Astrocyte (in vitro differentiated cells and primary cell): ENCODE measurements around the gene ULBP1. TPM values are rescaled to one million over a fixed set of nuclear protein-coding genes. Genes with fewer than 3 reads are reported as not detected.
"Not testable (repeated sequence)": the region's sequence is repeated elsewhere in the genome, so short reads cannot be mapped to it uniquely, and the experiment has no call there.

Experiments
- DNase-seq: peaks from one replicate; pipeline ENCODE4 v3.0.0-alpha.2; 2010; ENCODE audit warnings: low read depth
- FAIRE-seq: peaks from 2 replicates; lab custom pipeline; 2011; peaks lifted over from hg19 to GRCh38; lab: Jason Lieb, UNC
- H2AFZ ChIP-seq: 2 replicates; pipeline ENCODE4 v1.6.0; 2012; ENCODE audit warnings: low read depth, low read length, inconsistent platforms
- H3K27ac ChIP-seq: 2 replicates; pipeline ENCODE4 v1.5.1; 2011; ENCODE audit warnings: low read depth, low read length, inconsistent platforms
- H3K27me3 ChIP-seq: 2 replicates; pipeline ENCODE4 v1.6.0; 2011; ENCODE audit warnings: low read length, inconsistent platforms; ENCODE audit not compliant: insufficient read depth
- H3K36me3 ChIP-seq: 2 replicates; pipeline ENCODE4 v1.5.1; 2011; ENCODE audit warnings: low read length, inconsistent platforms; ENCODE audit not compliant: insufficient read depth
- H3K4me1 ChIP-seq: 2 replicates; pipeline ENCODE4 v1.5.1; 2011; ENCODE audit warnings: low read length, inconsistent platforms; ENCODE audit not compliant: insufficient read depth
- H3K4me2 ChIP-seq: 2 replicates; pipeline ENCODE4 v1.6.0; 2012; ENCODE audit warnings: low read length, inconsistent platforms
- H3K4me3 ChIP-seq: 2 replicates; pipeline ENCODE4 v1.5.1; 2011; ENCODE audit warnings: low read depth, mild to moderate bottlenecking, low read length, inconsistent platforms; ENCODE audit not compliant: insufficient read depth
- H3K79me2 ChIP-seq: 2 replicates; pipeline ENCODE4 v1.6.0; 2012; ENCODE audit warnings: mild to moderate bottlenecking, low read length, inconsistent platforms; ENCODE audit not compliant: insufficient read depth
- H3K9ac ChIP-seq: 2 replicates; pipeline ENCODE4 v1.6.0; 2012; ENCODE audit warnings: mild to moderate bottlenecking, low read length, inconsistent platforms
- H3K9me3 ChIP-seq: 2 replicates; pipeline ENCODE4 v1.5.1; 2012; ENCODE audit warnings: low read depth, mild to moderate bottlenecking, low read length, inconsistent platforms; ENCODE audit not compliant: insufficient read depth
- H4K20me1 ChIP-seq: 2 replicates; pipeline ENCODE4 v1.6.0; 2012; ENCODE audit warnings: low read length, inconsistent platforms; ENCODE audit not compliant: insufficient read depth
- H3K27ac Mint-ChIP-seq: one replicate; pipeline ENCODE4 v1.8.0; 2021; ENCODE audit warnings: mild to moderate bottlenecking, mixed read lengths; ENCODE audit not compliant: unreplicated experiment
- H3K27me3 Mint-ChIP-seq: one replicate; pipeline ENCODE4 v1.8.0; 2021; ENCODE audit warnings: low read depth, mixed read lengths; ENCODE audit not compliant: unreplicated experiment
- H3K36me3 Mint-ChIP-seq: one replicate; pipeline ENCODE4 v1.8.0; 2021; ENCODE audit warnings: low read depth, mixed read lengths; ENCODE audit not compliant: unreplicated experiment
- H3K4me1 Mint-ChIP-seq: one replicate; pipeline ENCODE4 v1.8.0; 2021; ENCODE audit warnings: low read depth, mixed read lengths; ENCODE audit not compliant: unreplicated experiment
- H3K4me3 Mint-ChIP-seq: one replicate; pipeline ENCODE4 v1.8.0; 2021; ENCODE audit warnings: mild to moderate bottlenecking, moderate library complexity, mixed read lengths; ENCODE audit not compliant: unreplicated experiment
- H3K9me3 Mint-ChIP-seq: one replicate; pipeline ENCODE4 v1.8.0; 2021; ENCODE audit warnings: mild to moderate bottlenecking, mixed read lengths; ENCODE audit not compliant: unreplicated experiment
- EZH2 ChIP-seq: IDR thresholded peaks from 2 replicates; pipeline ENCODE4 v1.6.1; 2012; ENCODE audit warnings: mild to moderate bottlenecking, low read length, inconsistent platforms; ENCODE audit not compliant: insufficient read depth
- total RNA-seq: library from RNA; stranded (reverse); gene quantifications from 2 replicates; pipeline ENCODE4 v1.2.1, GENCODE V29; 2021
- TF ChIP-seq, protein P1 (sequence below): IDR thresholded peaks from 2 replicates; pipeline ENCODE4 v1.5.1; 2011; ENCODE audit warnings: low read depth, mild to moderate bottlenecking, inconsistent platforms, low read length, moderate library complexity; ENCODE audit not compliant: insufficient read depth

Gene ULBP1
- total RNA-seq, 1 donor from 2014 or later, result 7.4 TPM

DNA sequence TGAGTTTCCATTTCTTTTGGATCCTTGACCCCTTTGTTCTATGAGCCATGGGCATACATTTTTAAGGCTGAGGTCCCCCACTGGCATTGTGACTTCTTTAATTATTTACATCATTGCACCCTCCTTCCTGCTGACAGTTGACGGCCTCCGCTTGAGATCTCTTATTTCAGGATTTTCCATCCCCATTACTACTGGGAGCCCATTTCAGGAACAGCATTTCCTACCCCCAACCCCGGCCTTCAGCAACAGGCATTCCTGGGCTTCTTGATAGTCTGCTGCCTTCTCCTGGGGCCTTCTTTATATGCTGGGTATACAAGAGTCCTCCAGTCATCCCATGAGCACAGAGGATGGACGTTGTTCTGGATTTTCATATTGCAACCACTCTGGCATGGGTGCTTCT lies 3.8 kb downstream of the ULBP1 start:
- Histone ChIP-seq H3K9ac (no peak overlapping the region), H2AFZ (no peak overlapping the region), H3K4me3 (no peak overlapping the region), H3K4me2 (no peak overlapping the region), H4K20me1 (no peaks in the 10 kb centered on the region), H3K79me2 (no peaks in the 10 kb centered on the region), H3K36me3 (no peaks in the 10 kb centered on the region), H3K27me3 (peaks cover 53% of the 10 kb centered on the region), H3K27ac (no peak overlapping the region), H3K9me3 (no peaks in the 10 kb centered on the region), H3K4me1 (peaks cover 24% of the 10 kb centered on the region)
- H3K4me1 Mint-ChIP-seq, result peaks cover 12% of the 10 kb centered on the region
- TF ChIP-seq, protein P1, sequence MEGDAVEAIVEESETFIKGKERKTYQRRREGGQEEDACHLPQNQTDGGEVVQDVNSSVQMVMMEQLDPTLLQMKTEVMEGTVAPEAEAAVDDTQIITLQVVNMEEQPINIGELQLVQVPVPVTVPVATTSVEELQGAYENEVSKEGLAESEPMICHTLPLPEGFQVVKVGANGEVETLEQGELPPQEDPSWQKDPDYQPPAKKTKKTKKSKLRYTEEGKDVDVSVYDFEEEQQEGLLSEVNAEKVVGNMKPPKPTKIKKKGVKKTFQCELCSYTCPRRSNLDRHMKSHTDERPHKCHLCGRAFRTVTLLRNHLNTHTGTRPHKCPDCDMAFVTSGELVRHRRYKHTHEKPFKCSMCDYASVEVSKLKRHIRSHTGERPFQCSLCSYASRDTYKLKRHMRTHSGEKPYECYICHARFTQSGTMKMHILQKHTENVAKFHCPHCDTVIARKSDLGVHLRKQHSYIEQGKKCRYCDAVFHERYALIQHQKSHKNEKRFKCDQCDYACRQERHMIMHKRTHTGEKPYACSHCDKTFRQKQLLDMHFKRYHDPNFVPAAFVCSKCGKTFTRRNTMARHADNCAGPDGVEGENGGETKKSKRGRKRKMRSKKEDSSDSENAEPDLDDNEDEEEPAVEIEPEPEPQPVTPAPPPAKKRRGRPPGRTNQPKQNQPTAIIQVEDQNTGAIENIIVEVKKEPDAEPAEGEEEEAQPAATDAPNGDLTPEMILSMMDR, result no peak
- TF ChIP-seq EZH2, result no peak
- H3K4me3 Mint-ChIP-seq, result no peak overlapping the region
- peaks cover 86% of the 10 kb centered on the region for H3K27me3 Mint-ChIP-seq
- DNase-seq (no peak), FAIRE-seq (no peak)
- H3K36me3 Mint-ChIP-seq, result peaks cover 26% of the 10 kb centered on the region
- H3K27ac Mint-ChIP-seq, result no peak overlapping the region
- H3K9me3 Mint-ChIP-seq, result peaks cover 6% of the 10 kb centered on the region

DNA sequence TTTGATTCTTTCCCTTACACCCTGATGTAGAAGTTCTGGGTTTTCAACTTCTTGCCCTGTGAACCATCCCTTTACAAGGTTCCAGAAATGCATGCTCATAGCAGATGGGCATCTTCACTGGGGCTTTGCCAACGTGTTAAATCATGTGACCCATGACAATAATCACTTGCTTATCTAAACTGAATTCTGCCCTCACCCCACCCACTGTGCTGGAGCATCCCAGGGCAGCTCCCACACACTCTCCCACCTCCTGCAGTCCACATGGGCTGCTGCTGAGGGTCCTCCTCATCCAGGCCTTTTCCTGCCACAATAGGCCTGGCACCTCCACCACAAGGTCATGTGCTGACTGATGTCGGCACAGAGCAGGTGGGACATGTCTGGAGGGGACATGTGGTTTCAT lies 4.3 kb downstream of the ULBP1 start:
- H2AFZ ChIP-seq, FAIRE-seq, H3K27ac Mint-ChIP-seq, DNase-seq, H3K4me3 Mint-ChIP-seq, H3K36me3 ChIP-seq, H3K27ac ChIP-seq, H3K9me3 Mint-ChIP-seq, H3K4me2 ChIP-seq, H4K20me1 ChIP-seq, H3K9ac ChIP-seq, H3K79me2 ChIP-seq, H3K4me3 ChIP-seq, H3K9me3 ChIP-seq: not testable (repeated sequence)
- peaks cover 12% of the 10 kb centered on the region for H3K4me1 Mint-ChIP-seq
- H3K27me3 Mint-ChIP-seq, result peaks cover 87% of the 10 kb centered on the region
- H3K27me3 ChIP-seq, result peaks cover 57% of the 10 kb centered on the region
- H3K4me1 ChIP-seq, result peaks cover 20% of the 10 kb centered on the region
- H3K36me3 Mint-ChIP-seq, result peaks cover 26% of the 10 kb centered on the region

DNA sequence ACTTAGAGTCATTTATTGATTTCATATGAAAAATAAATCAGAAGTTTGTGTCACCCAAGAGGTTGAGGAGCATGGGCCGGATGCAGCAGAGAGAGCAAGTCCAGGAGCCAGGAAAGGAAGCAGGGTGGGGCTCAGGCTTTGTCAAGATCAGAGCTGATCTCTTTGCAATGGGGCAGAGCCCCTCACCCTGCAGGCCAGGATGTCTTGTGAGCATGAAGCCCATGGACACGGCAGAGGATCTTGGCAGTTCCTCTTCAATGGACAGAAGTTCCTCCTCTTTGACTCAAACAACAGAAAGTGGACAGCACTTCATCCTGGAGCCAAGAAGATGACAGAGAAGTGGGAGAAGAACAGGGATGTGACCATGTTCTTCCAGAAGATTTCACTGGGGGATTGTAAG lies 5.2 kb downstream of the ULBP1 start:
- not testable (repeated sequence) for H3K27ac Mint-ChIP-seq, H3K9me3 Mint-ChIP-seq, H3K79me2 ChIP-seq, H3K27ac ChIP-seq, DNase-seq, H3K4me3 ChIP-seq, H3K4me3 Mint-ChIP-seq, H3K9me3 ChIP-seq, H4K20me1 ChIP-seq, H3K4me2 ChIP-seq, FAIRE-seq, H2AFZ ChIP-seq, H3K36me3 ChIP-seq, H3K9ac ChIP-seq
- H3K27me3 Mint-ChIP-seq, result peaks cover 88% of the 10 kb centered on the region
- Histone ChIP-seq H3K4me1 (peaks cover 14% of the 10 kb centered on the region), H3K27me3 (peaks cover 60% of the 10 kb centered on the region)
- H3K4me1 Mint-ChIP-seq, result peaks cover 12% of the 10 kb centered on the region
- peaks cover 26% of the 10 kb centered on the region for H3K36me3 Mint-ChIP-seq

DNA sequence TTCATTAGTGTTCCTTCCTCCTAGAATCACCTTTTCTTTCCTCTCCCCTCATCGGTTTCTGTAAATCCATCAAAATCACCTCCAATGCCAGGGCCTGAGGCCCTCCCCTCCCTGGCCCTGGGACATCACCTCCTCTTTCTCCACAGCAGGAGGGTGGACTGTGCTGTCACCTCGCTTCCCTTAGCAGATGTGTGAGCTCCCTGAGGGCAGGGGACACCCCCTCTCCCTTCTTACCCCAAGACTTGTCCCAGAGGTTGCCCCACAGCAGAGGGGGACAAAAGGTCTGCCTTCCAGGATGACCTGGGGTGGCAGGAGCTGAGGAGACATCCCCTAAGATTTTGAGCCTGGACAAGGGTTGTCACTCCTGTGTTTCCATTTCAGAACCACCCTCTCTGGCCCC lies 5.9 kb downstream of the ULBP1 start:
- H3K27me3 ChIP-seq, result peaks cover 55% of the 10 kb centered on the region
- H3K36me3 ChIP-seq, result no peaks in the 10 kb centered on the region
- no peak overlapping the region for H3K4me3 ChIP-seq
- no peak overlapping the region for H3K4me2 ChIP-seq
- H2AFZ ChIP-seq, result no peak overlapping the region
- no peak overlapping the region for H3K27ac ChIP-seq
- peaks cover 22% of the 10 kb centered on the region for H3K36me3 Mint-ChIP-seq
- H3K79me2 ChIP-seq, result no peaks in the 10 kb centered on the region
- TF ChIP-seq EZH2, result no peak
- TF ChIP-seq, protein P1, result no peak
- H3K9me3 Mint-ChIP-seq, result peaks cover 9% of the 10 kb centered on the region
- H3K4me1 ChIP-seq, result peaks cover 6% of the 10 kb centered on the region
- no peak overlapping the region for H3K27ac Mint-ChIP-seq
- no peak for DNase-seq
- H3K27me3 Mint-ChIP-seq, result peaks cover 88% of the 10 kb centered on the region
- FAIRE-seq, result no peak
- no peak overlapping the region for H3K9ac ChIP-seq
- no peak overlapping the region for H3K4me3 Mint-ChIP-seq
- H3K4me1 Mint-ChIP-seq, result peaks cover 12% of the 10 kb centered on the region
- H4K20me1 ChIP-seq, result no peaks in the 10 kb centered on the region
- H3K9me3 ChIP-seq, result no peaks in the 10 kb centered on the region

DNA sequence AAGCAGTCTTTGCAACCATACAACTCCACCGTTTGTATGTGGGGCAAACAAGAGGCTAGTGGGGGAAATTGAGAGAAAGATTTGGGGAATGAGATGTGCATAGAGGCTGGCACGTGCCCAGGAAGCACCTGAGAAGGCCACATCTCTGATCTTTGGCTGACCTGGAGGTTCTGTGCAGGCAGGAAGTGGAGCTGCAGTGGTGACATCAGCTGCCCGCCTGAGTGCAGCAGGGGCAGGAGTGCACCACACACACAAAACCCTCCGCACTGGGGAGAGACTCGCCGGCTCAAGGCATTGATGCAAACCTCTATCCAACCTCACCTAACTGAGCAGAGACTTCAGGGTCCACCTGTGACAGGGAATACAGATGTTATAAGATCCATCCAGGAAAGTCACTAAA lies 10.7 kb downstream of the ULBP1 start:
- H4K20me1 ChIP-seq, FAIRE-seq, H3K4me3 ChIP-seq, H3K9me3 ChIP-seq, H3K9me3 Mint-ChIP-seq, H3K36me3 Mint-ChIP-seq, H3K36me3 ChIP-seq, H3K27ac Mint-ChIP-seq, DNase-seq, H3K4me1 Mint-ChIP-seq, H3K4me1 ChIP-seq, H3K4me3 Mint-ChIP-seq, H3K9ac ChIP-seq, H3K4me2 ChIP-seq, H3K79me2 ChIP-seq, H2AFZ ChIP-seq, H3K27ac ChIP-seq: not testable (repeated sequence)
- H3K27me3 ChIP-seq, result peaks cover 73% of the 10 kb centered on the region
- peaks cover 89% of the 10 kb centered on the region for H3K27me3 Mint-ChIP-seq
